HepG2 (cell line): Measurements from ENCODE around the gene ADGRG4. TPM values are rescaled to one million over a fixed set of nuclear protein-coding genes. Genes with fewer than 3 reads are reported as not detected.

Experiments
- ATAC-seq: fragments of 200-7000 bp; cut with Tn5 transposase; 3 replicates; pipeline ENCODE4 v1.9.1; 2020; ENCODE audit warnings: mild to moderate bottlenecking, moderate library complexity
- BruUV-seq: library from RNA; stranded (reverse); fragments of 400-500 nt; replicated peaks from 2 replicates; lab custom pipeline; 2021; lab: Mats Ljungman, UMichigan
- CTCF ChIA-PET: fragments of 300-600 bp; formaldehyde crosslinking; extraction: SDS; loops from one replicate; lab custom pipeline; 2021; ENCODE audit warnings: low total read pairs, inconsistent platforms, low intra/inter-chr PET ratio; lab: Yijun Ruan, JAX
- POLR2A ChIA-PET: fragments of 350-600 bp; sonication (Branson Sonifier 250); formaldehyde crosslinking; loops from one replicate; lab custom pipeline; 2020; ENCODE audit warnings: antibody characterized with exemption, inconsistent platforms; lab: Yijun Ruan, JAX
- DNase-seq: peaks from one replicate; pipeline ENCODE4 v3.0.0-alpha.2; 2015; ENCODE audit warnings: low spot score
- FAIRE-seq: peaks from 3 replicates; lab custom pipeline; 2011; peaks lifted over from hg19 to GRCh38; lab: Jason Lieb, UNC
- H2AFZ ChIP-seq: one replicate; pipeline ENCODE4 v1.6.1; 2011; ENCODE audit warnings: low read length, inconsistent platforms
- H3K27ac ChIP-seq: fragments of 300-600 bp; 3 replicates; pipeline ENCODE4 v1.8.0; 2011; ENCODE audit warnings: mixed run types, mild to moderate bottlenecking, mixed read lengths, low read length, inconsistent platforms; ENCODE audit not compliant: insufficient read depth; ENCODE audit errors: extremely low read length
- H3K27me3 ChIP-seq, 2 experiments: fragments of 200-600 bp in 1 of 2; 2 replicates in 1 of 2; 3 replicates in 1 of 2; pipeline versions ENCODE4 v1.6.0 to v1.8.0; 2011; ENCODE audit warnings: low read length in 2 of 2, mild to moderate bottlenecking in 2 of 2, moderate library complexity in 2 of 2, inconsistent platforms in 1 of 2; ENCODE audit not compliant: insufficient read depth in 2 of 2, control insufficient read depth in 1 of 2
- H3K36me3 ChIP-seq, 2 experiments: fragments of 200-600 bp in 1 of 2; replicated peaks in 1 of 2; 2 replicates in 1 of 2; 3 replicates in 1 of 2; pipeline versions ENCODE4 v1.5.1 to v1.8.0; 2011; ENCODE audit warnings: low read length in 2 of 2, inconsistent platforms in 1 of 2; ENCODE audit not compliant: insufficient read depth in 2 of 2, control insufficient read depth in 1 of 2
- H3K4me1 ChIP-seq: 2 replicates; pipeline ENCODE4 v1.5.1; 2012; ENCODE audit warnings: low read length, inconsistent platforms; ENCODE audit not compliant: insufficient read depth
- H3K4me2 ChIP-seq: 2 replicates; pipeline ENCODE4 v1.6.0; 2011; ENCODE audit warnings: low read depth, low read length, inconsistent platforms
- H3K4me3 ChIP-seq, 3 experiments: fragments of 200-600 bp in 1 of 3; sonication (generic), shearing (Covaris generic) in 1 of 3; replicated peaks in 1 of 3; 2 replicates each; pipeline ENCODE4 v1.5.1; 2011 to 2016; ENCODE audit warnings: low read length in 3 of 3, inconsistent platforms in 2 of 3, low read depth in 2 of 3, mild to moderate bottlenecking in 2 of 3, control low read depth in 1 of 3, mixed read lengths in 1 of 3; ENCODE audit not compliant: insufficient read depth in 1 of 3
- H3K79me2 ChIP-seq: one replicate; pipeline ENCODE4 v1.6.1; 2011; ENCODE audit warnings: low read length, inconsistent platforms; ENCODE audit not compliant: insufficient read depth
- H3K9ac ChIP-seq: 2 replicates; pipeline ENCODE4 v1.6.0; 2011; ENCODE audit warnings: mild to moderate bottlenecking, low read depth, low read length, inconsistent platforms; ENCODE audit not compliant: insufficient read depth
- H3K9me3 ChIP-seq: 2 replicates; pipeline ENCODE4 v1.5.1; 2012; ENCODE audit warnings: mild to moderate bottlenecking, low read length
- H4K20me1 ChIP-seq: 2 replicates; pipeline ENCODE4 v1.6.0; 2011; ENCODE audit warnings: inconsistent platforms, mild to moderate bottlenecking, low read length, moderate library complexity; ENCODE audit not compliant: insufficient read depth
- AHR ChIP-seq: IDR thresholded peaks from 2 replicates; pipeline ENCODE4 v1.6.1; 2018; ENCODE audit warnings: missing genetic modification reagents, missing compliant biosample characterization
- CC2D1A ChIP-seq: sonication (generic); formaldehyde crosslinking; IDR thresholded peaks from 2 replicates; pipeline ENCODE4 v1.8.1; 2023; ENCODE audit warnings: mild to moderate bottlenecking, missing genetic modification reagents
- ETV6 ChIP-seq: sonication (generic); formaldehyde crosslinking; conservative IDR thresholded peaks from 2 replicates; pipeline ENCODE4 v1.4.0; 2020; ENCODE audit warnings: missing genetic modification reagents
- KDM5A ChIP-seq: fragments of 200-600 bp; sonication (generic); IDR thresholded peaks from 2 replicates; pipeline ENCODE4 v1.7.0; 2018; ENCODE audit warnings: antibody characterized with exemption, mild to moderate bottlenecking, low read length, borderline replicate concordance
- MAFF ChIP-seq: IDR thresholded peaks from 2 replicates; pipeline ENCODE4 v1.6.1; 2011; ENCODE audit warnings: low read depth, low read length, improper control_type of control experiment
- MIER3 ChIP-seq: IDR thresholded peaks from 2 replicates; pipeline ENCODE4 v1.6.1; 2016; ENCODE audit warnings: missing compliant biosample characterization, borderline replicate concordance
- RFXAP ChIP-seq: sonication (generic); formaldehyde crosslinking; IDR thresholded peaks from 2 replicates; pipeline ENCODE4 v1.4.0; 2020; ENCODE audit warnings: missing genetic modification reagents, borderline replicate concordance
- RNF2 ChIP-seq: fragments of 450-650 bp; conservative IDR thresholded peaks from 2 replicates; pipeline ENCODE4 v1.6.1; 2016; ENCODE audit warnings: low read depth
- SNAPC4 ChIP-seq: sonication (generic); formaldehyde crosslinking; IDR thresholded peaks from 2 replicates; pipeline ENCODE4 v1.4.0; 2020; ENCODE audit warnings: mild to moderate bottlenecking, missing genetic modification reagents
- TBL1XR1 ChIP-seq: fragments of 150-350 bp; IDR thresholded peaks from 2 replicates; pipeline ENCODE4 v1.6.1; 2014; ENCODE audit warnings: borderline replicate concordance, low read length; ENCODE audit not compliant: partially characterized antibody
- ZKSCAN5 ChIP-seq: sonication (generic); formaldehyde crosslinking; IDR thresholded peaks from 2 replicates; pipeline ENCODE4 v1.5.1; 2020; ENCODE audit warnings: mild to moderate bottlenecking, missing genetic modification reagents
- ZNF180 ChIP-seq: sonication (generic); formaldehyde crosslinking; IDR thresholded peaks from 2 replicates; pipeline ENCODE4 v1.4.0; 2020; ENCODE audit warnings: low read depth, missing genetic modification reagents, borderline replicate concordance
- ZNF24 ChIP-seq: fragments of 450-650 bp; IDR thresholded peaks from 2 replicates; pipeline ENCODE4 v1.6.1; 2017; ENCODE audit warnings: antibody characterized with exemption, mild to moderate bottlenecking
- ZNF296 ChIP-seq: sonication (generic); formaldehyde crosslinking; conservative IDR thresholded peaks from 2 replicates; pipeline ENCODE4 v1.5.0; 2020; ENCODE audit warnings: mild to moderate bottlenecking, missing genetic modification reagents
- ZNF44 ChIP-seq: sonication (generic); formaldehyde crosslinking; IDR thresholded peaks from 2 replicates; pipeline ENCODE4 v1.5.1; 2020; ENCODE audit warnings: mild to moderate bottlenecking, missing genetic modification reagents
- ZSCAN21 ChIP-seq: sonication (generic); formaldehyde crosslinking; IDR thresholded peaks from 2 replicates; pipeline ENCODE4 v1.8.0; 2022; ENCODE audit warnings: mild to moderate bottlenecking, missing genetic modification reagents, moderate library complexity, borderline replicate concordance
- WGBS: methylation state at CpG from one replicate; pipeline ENCODE4 v1.1.6; 2017; ENCODE audit warnings: low lambda C conversion rate; 5-methylcytosine and 5-hydroxymethylcytosine counted together
- in situ Hi-C: cut with HindIII; loops from 2 replicates; pipeline ENCODE4 v1.10.0; 2017; ENCODE audit warnings: low pct_unique_long_range_greater_than_20kb; ENCODE audit not compliant: extremely low pct_ligation_motif_present
- intact Hi-C: fragments of 100-400 bp; cut with micrococcal nuclease; formaldehyde crosslinking; loops from one replicate; pipeline ENCODE4 v1.10.0; 2022; ENCODE audit not compliant: unreplicated experiment
- polyA plus RNA-seq, 8 experiments: library from polyadenylated mRNA; depleted of rRNA in 3 of 8; stranded (reverse) in 7 of 8; unstranded in 1 of 8; fragments of >200 nt; fragmentation: Illumina TruSeq in 4 of 8; extraction: Trizol in 4 of 8; gene quantifications; 2 replicates each; pipeline versions ENCODE4 v1.2.1 to v1.2.3, GENCODE V29; 2011 to 2016; ENCODE audit warnings: low read depth in 4 of 8, missing spikeins in 1 of 8, mixed read lengths in 1 of 8; ENCODE audit not compliant: insufficient read depth in 1 of 8
- total RNA-seq, 5 experiments: library from RNA; depleted of rRNA; stranded (reverse); fragments of >200 nt; fragmentation: Illumina TruSeq; extraction: Trizol; gene quantifications; 2 replicates each; pipeline ENCODE4 v1.2.3, GENCODE V29; 2016; ENCODE audit warnings: low read depth in 1 of 5

The ADGRG4 gene
- total and polyA plus RNA-seq, 2 of the 13 experiments (the other 11 are each of a cell fraction or from before 2014, with no cell fraction given) = not detected

GRCh38 chrX:136395271-136395670, 94.5 kb downstream of the ADGRG4 start:
- Histone ChIP-seq H3K9me3 (no peaks in the 10 kb centered on the region), H3K4me3 (no peak overlapping the region), H3K4me2 (no peak overlapping the region), H3K79me2 (no peaks in the 10 kb centered on the region), H3K4me1 (no peaks in the 10 kb centered on the region), H3K27me3 (no peaks in the 10 kb centered on the region), H3K9ac (no peak overlapping the region), H3K27ac (no peak overlapping the region), H2AFZ (no peak overlapping the region), H4K20me1 (no peaks in the 10 kb centered on the region), H3K36me3 (no peaks in the 10 kb centered on the region)
- POLR2A ChIA-PET = no interaction called here
- WGBS = 0% methylated on average over 3 of the region's 3 CpGs
- FAIRE-seq = no peak
- DNase-seq = no peak
- CTCF ChIA-PET = no interaction called here
- BruUV-seq = no TSS peak
- no peak for ATAC-seq
- no peak for TF ChIP-seq ZKSCAN5 (CRISPR knock-in tag)
- peak; percentile 9; the same call in 1 of the 2 replicates for TF ChIP-seq MAFF
- in situ Hi-C loops = no loop called here
- intact Hi-C loops = no loop called here

GRCh38 chrX:136397001-136397400, 96.2 kb downstream of the ADGRG4 start:
- Histone ChIP-seq H3K79me2 (no peaks in the 10 kb centered on the region), H3K9me3 (no peaks in the 10 kb centered on the region), H3K27ac (no peak overlapping the region), H3K27me3 (no peaks in the 10 kb centered on the region), H3K9ac (no peak overlapping the region), H3K4me2 (no peak overlapping the region), H3K4me3 (no peak overlapping the region), H2AFZ (no peak overlapping the region), H4K20me1 (no peaks in the 10 kb centered on the region), H3K4me1 (no peaks in the 10 kb centered on the region), H3K36me3 (no peaks in the 10 kb centered on the region)
- ATAC-seq (no peak), DNase-seq (peak; percentile 0), FAIRE-seq (no peak)
- intact Hi-C loops = no loop called here
- POLR2A ChIA-PET = no interaction called here
- WGBS = no CpG with 5 or more reads among the region's 4 CpGs
- no TSS peak for BruUV-seq
- in situ Hi-C loops = no loop called here
- CTCF ChIA-PET = no interaction called here
- no peak for TF ChIP-seq ZNF44 (CRISPR knock-in tag)
- no peak for TF ChIP-seq CC2D1A (CRISPR knock-in tag)
- no peak for TF ChIP-seq ZNF180 (CRISPR knock-in tag)
- no peak for TF ChIP-seq ZNF296 (CRISPR knock-in tag)
- TF ChIP-seq KDM5A = no peak
- no peak for TF ChIP-seq AHR
- TF ChIP-seq ETV6 (CRISPR knock-in tag) = no peak
- TF ChIP-seq MIER3 = no peak
- TF ChIP-seq RFXAP (CRISPR knock-in tag) = no peak
- no peak for TF ChIP-seq SNAPC4 (CRISPR knock-in tag)
- no peak for TF ChIP-seq ZNF24
- no peak for TF ChIP-seq RNF2
- no peak for TF ChIP-seq ZSCAN21
- no peak for TF ChIP-seq TBL1XR1
